IMR-90 (cell line): Measurements from ENCODE around the gene ZBTB47. TPM values are rescaled to one million over a fixed set of nuclear protein-coding genes. Genes with fewer than 3 reads are reported as not detected.
A peak's percentile ranks its signal among the peaks of the same experiment; 100 is the strongest.

Source experiments
- ATAC-seq: fragments of 200-7000 bp; cut with Tn5 transposase; 2 replicates; pipeline ENCODE4 v1.9.1; 2020; ENCODE audit warnings: low read depth, mild to moderate bottlenecking, moderate library complexity
- BruUV-seq: library from RNA; stranded (reverse); fragments of 400-500 nt; replicated peaks from 2 replicates; lab custom pipeline; 2021; lab: Mats Ljungman, UMichigan
- CTCF ChIA-PET: fragments of 300-600 bp; formaldehyde crosslinking; extraction: SDS; loops from one replicate; lab custom pipeline; 2021; ENCODE audit warnings: antibody characterized with exemption; lab: Yijun Ruan, JAX
- POLR2A ChIA-PET: fragments of 300-600 bp; sonication (Branson Sonifier 250); formaldehyde crosslinking; loops from one replicate; lab custom pipeline; 2022; ENCODE audit warnings: antibody characterized with exemption; ENCODE audit not compliant: unreplicated experiment; lab: Charles Lee
- DNase-seq: peaks from one replicate; pipeline ENCODE4 v3.0.0; 2013
- H2AFZ ChIP-seq: replicated peaks from 2 replicates; pipeline ENCODE3; 2013; ENCODE audit warnings: low read length, mild to moderate bottlenecking; ENCODE audit not compliant: poor library complexity
- H2AK5ac ChIP-seq: 2 replicates; pipeline ENCODE4 v1.6.1; 2013; ENCODE audit warnings: low read depth, low read length, inconsistent platforms
- H2AK9ac ChIP-seq: replicated peaks from 2 replicates; pipeline ENCODE3; 2013; ENCODE audit warnings: mild to moderate bottlenecking, low read depth, low read length, moderate library complexity; ENCODE audit not compliant: poor library complexity
- H2BK120ac ChIP-seq: 2 replicates; pipeline ENCODE4 v1.6.1; 2013; ENCODE audit warnings: low read depth, low read length, inconsistent platforms
- H2BK15ac ChIP-seq: 3 replicates; pipeline ENCODE4 v1.6.1; 2013; ENCODE audit warnings: low read depth, low read length, inconsistent platforms
- H2BK20ac ChIP-seq: 2 replicates; pipeline ENCODE4 v1.6.1; 2013; ENCODE audit warnings: low read depth, mild to moderate bottlenecking, inconsistent platforms, low read length, moderate library complexity
- H2BK5ac ChIP-seq: 2 replicates; pipeline ENCODE4 v1.6.1; 2013; ENCODE audit warnings: mild to moderate bottlenecking, low read depth, low read length, inconsistent platforms; ENCODE audit not compliant: poor library complexity, severe bottlenecking
- H3K14ac ChIP-seq: replicated peaks from 2 replicates; pipeline ENCODE4 v1.6.1; 2013; ENCODE audit warnings: low read depth, low read length, inconsistent platforms
- H3K18ac ChIP-seq: 2 replicates; pipeline ENCODE4 v1.6.1; 2013; ENCODE audit warnings: low read depth, low read length, control low read depth
- H3K23ac ChIP-seq: 2 replicates; pipeline ENCODE4 v1.6.1; 2013; ENCODE audit warnings: low read depth, low read length, inconsistent platforms
- H3K27ac ChIP-seq: 2 replicates; pipeline ENCODE4 v1.5.1; 2013; ENCODE audit warnings: mild to moderate bottlenecking, control low read depth, low read length; ENCODE audit not compliant: insufficient read depth
- H3K27me3 ChIP-seq: 2 replicates; pipeline ENCODE4 v1.6.1; 2013; ENCODE audit warnings: low read length; ENCODE audit not compliant: control insufficient read depth, insufficient read depth
- H3K36me3 ChIP-seq: 2 replicates; pipeline ENCODE4 v1.6.1; 2013; ENCODE audit warnings: low read length, mixed read lengths; ENCODE audit not compliant: control insufficient read depth, insufficient read depth
- H3K4ac ChIP-seq: 2 replicates; pipeline ENCODE4 v1.6.1; 2013; ENCODE audit warnings: low read depth, low read length, inconsistent platforms
- H3K4me1 ChIP-seq: 2 replicates; pipeline ENCODE4 v1.6.1; 2013; ENCODE audit warnings: low read length, mixed read lengths; ENCODE audit not compliant: control insufficient read depth, insufficient read depth
- H3K4me2 ChIP-seq: 2 replicates; pipeline ENCODE4 v1.6.1; 2013; ENCODE audit warnings: low read depth, mild to moderate bottlenecking, control low read depth, low read length, moderate library complexity
- H3K4me3 ChIP-seq: 2 replicates; pipeline ENCODE4 v1.5.1; 2013; ENCODE audit warnings: low read depth, mild to moderate bottlenecking, control low read depth, low read length, moderate library complexity; ENCODE audit not compliant: insufficient read depth
- H3K56ac ChIP-seq: 2 replicates; pipeline ENCODE4 v1.6.1; 2013; ENCODE audit warnings: low read length, inconsistent platforms; ENCODE audit not compliant: insufficient read depth; ENCODE audit errors: extremely low read depth
- H3K79me1 ChIP-seq, 2 experiments: 2 replicates each; pipeline ENCODE4 v1.6.1; 2013; ENCODE audit warnings: low read length in 2 of 2, inconsistent platforms in 1 of 2, low read depth in 1 of 2
- H3K9ac ChIP-seq: 2 replicates; pipeline ENCODE4 v1.6.1; 2013; ENCODE audit warnings: low read depth, low read length, control low read depth
- H3K9me1 ChIP-seq: 2 replicates; pipeline ENCODE4 v1.6.1; 2013; ENCODE audit warnings: low read length, inconsistent platforms; ENCODE audit not compliant: insufficient read depth
- H3K9me3 ChIP-seq: 2 replicates; pipeline ENCODE4 v1.6.1; 2013; ENCODE audit warnings: low read length; ENCODE audit not compliant: control insufficient read depth, insufficient read depth
- H4K20me1 ChIP-seq: 2 replicates; pipeline ENCODE4 v1.6.1; 2013; ENCODE audit warnings: low read length, inconsistent platforms; ENCODE audit not compliant: insufficient read depth
- H4K5ac ChIP-seq: 2 replicates; pipeline ENCODE4 v1.6.1; 2013; ENCODE audit warnings: mild to moderate bottlenecking, low read depth, low read length, control low read depth
- H4K8ac ChIP-seq, 2 experiments: 2 replicates each; pipeline ENCODE4 v1.6.1; 2013; ENCODE audit warnings: low read depth in 2 of 2, low read length in 2 of 2, control low read depth in 1 of 2, inconsistent platforms in 1 of 2
- H4K91ac ChIP-seq: 2 replicates; pipeline ENCODE4 v1.6.1; 2013; ENCODE audit warnings: low read depth, low read length, inconsistent platforms; ENCODE audit not compliant: insufficient read depth
- BHLHE40 ChIP-seq: fragments of 150-350 bp; IDR thresholded peaks from 2 replicates; pipeline ENCODE4 v1.6.1; 2016; ENCODE audit warnings: mild to moderate bottlenecking, low read depth, low read length
- CEBPB ChIP-seq: IDR thresholded peaks from 2 replicates; pipeline ENCODE4 v1.6.1; 2012; ENCODE audit warnings: low read depth, low read length, improper control_type of control experiment
- CHD1 ChIP-seq: IDR thresholded peaks from 2 replicates; pipeline ENCODE4 v1.6.1; 2012; ENCODE audit warnings: low read depth, low read length, improper control_type of control experiment
- ELK1 ChIP-seq: fragments of 150-350 bp; IDR thresholded peaks from 2 replicates; pipeline ENCODE4 v1.6.1; 2016; ENCODE audit warnings: low read depth, mild to moderate bottlenecking, low read length, moderate library complexity, borderline replicate concordance
- FOS ChIP-seq: fragments of 150-350 bp; IDR thresholded peaks from 2 replicates; pipeline ENCODE4 v1.6.1; 2016; ENCODE audit warnings: low read depth, low read length
- MAFK ChIP-seq: IDR thresholded peaks from 2 replicates; pipeline ENCODE4 v1.6.1; 2012; ENCODE audit warnings: low read depth, low read length, improper control_type of control experiment
- MAZ ChIP-seq: IDR thresholded peaks from 2 replicates; pipeline ENCODE4 v1.6.1; 2012; ENCODE audit warnings: low read depth, mild to moderate bottlenecking, low read length, improper control_type of control experiment, moderate library complexity, borderline replicate concordance
- MXI1 ChIP-seq: IDR thresholded peaks from 2 replicates; pipeline ENCODE4 v1.6.1; 2012; ENCODE audit warnings: low read depth, mild to moderate bottlenecking, low read length, moderate library complexity, borderline replicate concordance
- NFE2L2 ChIP-seq: fragments of 150-350 bp; IDR thresholded peaks from 2 replicates; pipeline ENCODE4 v1.6.1; 2016; ENCODE audit warnings: low read depth, mild to moderate bottlenecking, low read length
- POLR2A ChIP-seq: IDR thresholded peaks from 2 replicates; pipeline ENCODE4 v1.6.1; 2012; ENCODE audit warnings: mild to moderate bottlenecking, low read depth, low read length
- RAD21 ChIP-seq: IDR thresholded peaks from 2 replicates; pipeline ENCODE4 v1.6.1; 2012; ENCODE audit warnings: low read length, improper control_type of control experiment
- RCOR1 ChIP-seq: IDR thresholded peaks from 2 replicates; pipeline ENCODE4 v1.6.1; 2012; ENCODE audit warnings: mild to moderate bottlenecking, low read length, improper control_type of control experiment; ENCODE audit not compliant: insufficient replicate concordance
- RFX5 ChIP-seq: IDR thresholded peaks from 2 replicates; pipeline ENCODE4 v1.8.0; 2012; ENCODE audit warnings: low read depth, mild to moderate bottlenecking, low read length, moderate library complexity
- SMC3 ChIP-seq: fragments of 150-350 bp; IDR thresholded peaks from 2 replicates; pipeline ENCODE4 v1.6.1; 2016; ENCODE audit warnings: low read depth, mild to moderate bottlenecking, antibody characterized with exemption, low read length, moderate library complexity
- USF2 ChIP-seq: fragments of 150-350 bp; IDR thresholded peaks from 2 replicates; pipeline ENCODE4 v1.6.1; 2017; ENCODE audit warnings: mild to moderate bottlenecking, antibody characterized with exemption, low read length, low read depth
- WGBS, 2 experiments: methylation state at CpG; one replicate each; pipeline versions ENCODE4 v1.1.5 to v1.1.7; 2013; ENCODE audit warnings: missing lambda C conversion rate in 2 of 2; ENCODE audit not compliant: insufficient read length in 1 of 2; ENCODE audit errors: extremely low coverage in 2 of 2; 5-methylcytosine and 5-hydroxymethylcytosine counted together
- dilution Hi-C: fragments of 300-500 bp; cut with HindIII; formaldehyde crosslinking; loops from one replicate; pipeline ENCODE4 v1.14.3; 2018; ENCODE audit warnings: low sequenced_read_pairs; ENCODE audit not compliant: unreplicated experiment
- in situ Hi-C: fragments of 300-500 bp; cut with MboI; formaldehyde crosslinking; loops from 3 replicates; pipeline ENCODE4 v1.14.3; 2019; ENCODE audit warnings: low sequenced_read_pairs, inconsistent platforms, mixed read lengths
- intact Hi-C: fragments of 100-400 bp; cut with micrococcal nuclease; formaldehyde crosslinking; loops from 2 replicates; pipeline ENCODE4 v1.10.0; 2022
- polyA plus RNA-seq, 3 experiments: library from polyadenylated mRNA; depleted of rRNA; stranded (reverse); fragments of >200 nt; gene quantifications; 2 replicates each; pipeline ENCODE4 v1.2.3, GENCODE V29; 2012; ENCODE audit warnings: low replicate concordance in 1 of 3
- total RNA-seq: library from RNA; depleted of rRNA; stranded (reverse); fragments of >200 nt; gene quantifications from 2 replicates; pipeline ENCODE4 v1.2.3, GENCODE V29; 2012
- TF ChIP-seq, protein P1 (sequence below): conservative IDR thresholded peaks from 2 replicates; pipeline ENCODE4 v1.5.1; 2012; ENCODE audit warnings: mild to moderate bottlenecking, low read depth, low read length, improper control_type of control experiment

Gene ZBTB47
- total and polyA plus RNA-seq, 2 of the 4 experiments (the other 2 are of a cell fraction) = 10.9 to 16.8 TPM

DNA sequence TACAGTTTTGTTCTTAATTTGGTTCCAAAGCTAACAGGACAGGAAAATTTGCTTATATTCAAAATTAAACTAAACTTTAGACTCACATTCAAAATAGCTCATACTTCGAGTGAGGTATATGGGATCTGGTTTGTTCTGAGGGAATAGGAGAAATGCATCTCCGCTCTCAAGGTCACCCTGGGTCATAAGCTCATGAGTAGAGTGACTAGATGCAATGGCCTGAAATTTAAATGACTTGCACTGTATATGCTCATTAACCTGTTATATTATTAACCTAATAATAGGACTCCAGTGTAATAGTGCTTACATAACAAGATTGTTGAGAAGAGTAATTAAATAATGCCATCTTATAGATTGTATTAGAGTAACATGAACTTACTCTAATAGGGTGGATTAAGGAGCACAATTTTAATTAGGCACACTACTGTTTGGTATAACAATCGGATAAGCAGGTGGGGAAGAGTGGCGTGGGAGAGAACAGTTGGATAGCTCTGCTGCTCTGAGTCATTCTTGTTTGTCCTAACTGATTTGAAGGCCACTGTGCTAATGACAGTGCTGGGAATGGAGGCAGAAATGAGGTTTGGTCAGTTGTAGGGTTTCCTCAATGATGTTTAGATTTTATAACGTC, 47.8 kb upstream of the ZBTB47 start:
- Histone ChIP-seq H2BK120ac (no peak overlapping the region), H4K91ac (no peak overlapping the region), H3K4me1 (peaks cover 7% of the 10 kb centered on the region; the same call in 1 of the 2 replicates), H3K4ac (no peak overlapping the region), H4K8ac (no peak overlapping the region), H3K4me2 (0 out of 2 replicates have a peak overlapping the region, but pooled peaks have one; percentile 48), H4K5ac (no peak overlapping the region), H2AFZ (no peak overlapping the region), H3K4me3 (no peak overlapping the region), H3K27me3 (no peaks in the 10 kb centered on the region), H2BK15ac (no peak overlapping the region), H2BK20ac (no peak overlapping the region), H4K20me1 (peaks cover 59% of the 10 kb centered on the region), H3K79me1 (peaks cover 13 to 50% of the 10 kb centered on the region in 2 experiments), H2AK5ac (no peak overlapping the region), H3K18ac (no peak overlapping the region), H3K23ac (peak overlapping the region; percentile 67), H3K9me1 (peaks cover 11% of the 10 kb centered on the region), H3K9ac (no peak overlapping the region), H3K56ac (no peak overlapping the region), H3K9me3 (no peaks in the 10 kb centered on the region), H2BK5ac (no peak overlapping the region), H2AK9ac (no peak overlapping the region), H3K27ac (no peak overlapping the region), H3K36me3 (peaks cover 17% of the 10 kb centered on the region), H3K14ac (no peak overlapping the region)
- intact Hi-C loops = no loop called here
- dilution Hi-C loops = no loop called here
- 88% methylated on average over 2 of the region's 5 CpGs; no CpG with 5 or more reads in 1 of the 2 experiments for WGBS, 2 experiments
- ChIA-PET CTCF (interaction anchor here (0.9 kb wide), 1 partner anchor 11 kb away, joined by 3 read pairs; no protein-coding TSS in a partner anchor), POLR2A (no interaction called here)
- TF ChIP-seq NFE2L2 (no peak), POLR2A (no peak), MAZ (no peak), SMC3 (no peak), CHD1 (no peak), USF2 (no peak), CEBPB (no peak), MAFK (no peak), BHLHE40 (no peak), ELK1 (no peak), MXI1 (no peak), RCOR1 (no peak), RFX5 (no peak), FOS (no peak), RAD21 (no peak)
- TF ChIP-seq, protein P1, sequence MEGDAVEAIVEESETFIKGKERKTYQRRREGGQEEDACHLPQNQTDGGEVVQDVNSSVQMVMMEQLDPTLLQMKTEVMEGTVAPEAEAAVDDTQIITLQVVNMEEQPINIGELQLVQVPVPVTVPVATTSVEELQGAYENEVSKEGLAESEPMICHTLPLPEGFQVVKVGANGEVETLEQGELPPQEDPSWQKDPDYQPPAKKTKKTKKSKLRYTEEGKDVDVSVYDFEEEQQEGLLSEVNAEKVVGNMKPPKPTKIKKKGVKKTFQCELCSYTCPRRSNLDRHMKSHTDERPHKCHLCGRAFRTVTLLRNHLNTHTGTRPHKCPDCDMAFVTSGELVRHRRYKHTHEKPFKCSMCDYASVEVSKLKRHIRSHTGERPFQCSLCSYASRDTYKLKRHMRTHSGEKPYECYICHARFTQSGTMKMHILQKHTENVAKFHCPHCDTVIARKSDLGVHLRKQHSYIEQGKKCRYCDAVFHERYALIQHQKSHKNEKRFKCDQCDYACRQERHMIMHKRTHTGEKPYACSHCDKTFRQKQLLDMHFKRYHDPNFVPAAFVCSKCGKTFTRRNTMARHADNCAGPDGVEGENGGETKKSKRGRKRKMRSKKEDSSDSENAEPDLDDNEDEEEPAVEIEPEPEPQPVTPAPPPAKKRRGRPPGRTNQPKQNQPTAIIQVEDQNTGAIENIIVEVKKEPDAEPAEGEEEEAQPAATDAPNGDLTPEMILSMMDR = no peak
- ATAC-seq (no peak), DNase-seq (no peak)
- in situ Hi-C loops = no loop called here
- no TSS peak for BruUV-seq
